GM18951 (cell line): ENCODE measurements around the gene KIF25.

Source experiments
- POLR2A ChIP-seq: IDR thresholded peaks from 4 replicates; pipeline ENCODE4 v1.6.1; 2011; ENCODE audit warnings: mild to moderate bottlenecking; ENCODE audit not compliant: insufficient read length, insufficient read depth; ENCODE audit errors: extremely low read depth
- in situ Hi-C: fragments of 300-500 bp; cut with MboI; formaldehyde crosslinking; loops from one replicate; pipeline ENCODE4 v1.12.0; 2022; ENCODE audit warnings: low sequenced_read_pairs, mixed read lengths, inconsistent platforms; ENCODE audit not compliant: unreplicated experiment

KIF25 gene

GRCh38 chr6:167997642-167998041, at the start of gene KIF25:
TSS of gene KIF25 (plus strand) at chr6:167997671. CDS start at chr6:168029586, 31,915 bp downstream.
- TF ChIP-seq POLR2A, result no peak
- in situ Hi-C loops, result no loop called here

GRCh38 chr6:167947716-167948115, 49.8 kb upstream of the KIF25 start:
- TF ChIP-seq POLR2A, result no peak
- in situ Hi-C loops, result no loop called here

- in situ Hi-C loops, result no loop called here
- TF ChIP-seq POLR2A, result no peak
Observed at GRCh38 chr6:167948716-167949115, 48.8 kb upstream of the KIF25 start.

- in situ Hi-C loops, result no loop called here
- no peak for TF ChIP-seq POLR2A
Observed at GRCh38 chr6:167949121-167949684, 48.3 kb upstream of the KIF25 start.

GRCh38 chr6:167951781-167952511, 45.5 kb upstream of the KIF25 start:
- no peak for TF ChIP-seq POLR2A
- in situ Hi-C loops, result no loop called here

- TF ChIP-seq POLR2A, result no peak
- in situ Hi-C loops, result no loop called here
Observed at GRCh38 chr6:167952512-167952859, 45.0 kb upstream of the KIF25 start.

GRCh38 chr6:167953551-167953950, 43.9 kb upstream of the KIF25 start:
- in situ Hi-C loops, result no loop called here
- no peak for TF ChIP-seq POLR2A

- no peak for TF ChIP-seq POLR2A
- in situ Hi-C loops, result no loop called here
Observed at GRCh38 chr6:167954151-167954550, 43.3 kb upstream of the KIF25 start.

- in situ Hi-C loops, result no loop called here
- no peak for TF ChIP-seq POLR2A
Observed at GRCh38 chr6:167956491-167956890, 41.0 kb upstream of the KIF25 start.

GRCh38 chr6:167956983-167957492, 40.4 kb upstream of the KIF25 start:
- TF ChIP-seq POLR2A, result no peak
- in situ Hi-C loops, result no loop called here

GRCh38 chr6:167957626-167958025, 39.8 kb upstream of the KIF25 start:
- in situ Hi-C loops, result no loop called here
- no peak for TF ChIP-seq POLR2A

- no peak for TF ChIP-seq POLR2A
- in situ Hi-C loops, result no loop called here
Observed at GRCh38 chr6:167960579-167960978, 36.9 kb upstream of the KIF25 start.

- no peak for TF ChIP-seq POLR2A
- in situ Hi-C loops, result no loop called here
Observed at GRCh38 chr6:167962711-167963110, 34.8 kb upstream of the KIF25 start.

GRCh38 chr6:167963589-167964057, 33.8 kb upstream of the KIF25 start:
- TF ChIP-seq POLR2A, result no peak

More at GRCh38 chr6:167963589-167964057, 33.8 kb upstream of the KIF25 start:
- in situ Hi-C loops, result no loop called here
